ENCODE results near the gene MYH14. TPM values are rescaled to one million over a fixed set of nuclear protein-coding genes. Genes with fewer than 3 reads are reported as not detected.

The MYH14 gene
- total and polyA plus RNA-seq, 2 of the 13 experiments (the other 11 are each of a cell fraction or from before 2014, with no cell fraction given), result 5.5 to 5.8 TPM

GRCh38 chr19:50322931-50323781, 119.7 kb downstream of the MYH14 start:
- no TSS peak for BruUV-seq (replicated peaks)
- H3K4me3 ChIP-seq (replicated peaks in 1 of 3; ENCODE audit: insufficient read depth in 1 of 3, low read depth in 2 of 3, low read length in 3 of 3), result no peak overlapping the region
- peaks cover 7% of the 10 kb centered on the region; the same call in 1 of the 2 replicates for H4K20me1 ChIP-seq (ENCODE audit: insufficient read depth, low read length)
- no peak overlapping the region for H2AFZ ChIP-seq (ENCODE audit: low read length)
- no peak for DNase-seq (ENCODE audit: low spot score)
- ATAC-seq, result no peak
- FAIRE-seq, result no peak
- H3K9me3 ChIP-seq (ENCODE audit: low read length), result no peaks in the 10 kb centered on the region
- POLR2A ChIA-PET, result no interaction called here
- H3K9ac ChIP-seq (ENCODE audit: insufficient read depth, low read depth, low read length), result no peak overlapping the region
- WGBS (ENCODE audit: low lambda C conversion rate), result 97% methylated on average over 45 of the region's 55 CpGs
- no peak overlapping the region for H3K27ac ChIP-seq (ENCODE audit: extremely low read length, insufficient read depth, low read length)
- H3K4me2 ChIP-seq (ENCODE audit: low read depth, low read length), result no peak overlapping the region
- H3K79me2 ChIP-seq (ENCODE audit: insufficient read depth, low read length), result no peaks in the 10 kb centered on the region
- intact Hi-C loops (cut with micrococcal nuclease; ENCODE audit: unreplicated experiment) (no loop called here), in situ Hi-C loops (cut with HindIII; ENCODE audit: extremely low pct_ligation_motif_present, low pct_unique_long_range_greater_than_20kb) (no loop called here)
- CTCF ChIA-PET (ENCODE audit: low intra/inter-chr PET ratio, low total read pairs), result no interaction called here
- no peak for TF ChIP-seq SKIL (CRISPR knock-in tag; IDR thresholded peaks at IDR 0.05; ENCODE audit: borderline replicate concordance)
- no peak for TF ChIP-seq ZNF232 (CRISPR knock-in tag; IDR thresholded peaks at IDR 0.05; ENCODE audit: borderline replicate concordance)
- no peak for TF ChIP-seq PHB2 (IDR thresholded peaks at IDR 0.05; ENCODE audit: partially characterized antibody)
- no peak for TF ChIP-seq RERE (CRISPR knock-in tag; IDR thresholded peaks at IDR 0.05; ENCODE audit: low read depth)
- TF ChIP-seq SIN3B (IDR thresholded peaks at IDR 0.05; ENCODE audit: low read length), result no peak
- TF ChIP-seq POLR2G (IDR thresholded peaks at IDR 0.05; ENCODE audit: low read depth, low read length), result no peak
- no peak for TF ChIP-seq ARID2 (CRISPR knock-in tag; IDR thresholded peaks at IDR 0.05; ENCODE audit: borderline replicate concordance)
- no peak for TF ChIP-seq HHEX (CRISPR knock-in tag; IDR thresholded peaks at IDR 0.05)
- TF ChIP-seq AKNA (CRISPR knock-in tag; IDR thresholded peaks at IDR 0.05; ENCODE audit: borderline replicate concordance), result no peak
- TF ChIP-seq NR2C2 (CRISPR knock-in tag; IDR thresholded peaks at IDR 0.05; ENCODE audit: borderline replicate concordance), result no peak
- no peak for TF ChIP-seq SMARCC2 (IDR thresholded peaks at IDR 0.05)
- H3K27me3 ChIP-seq (ENCODE audit: control insufficient read depth in 1 of 2, insufficient read depth in 2 of 2, low read length in 2 of 2), result no peaks in the 10 kb centered on the region
- peaks cover 36% of the 10 kb centered on the region for H3K4me1 ChIP-seq (ENCODE audit: insufficient read depth, low read length)
- H3K36me3 ChIP-seq (replicated peaks in 1 of 2; ENCODE audit: control insufficient read depth in 1 of 2, insufficient read depth in 2 of 2, low read length in 2 of 2), result peaks cover 0 to 3% of the 10 kb centered on the region in 2 experiments; a peak in 3 of 5 replicates
